Measurements from ENCODE around the gene SCN9A.

DNA sequence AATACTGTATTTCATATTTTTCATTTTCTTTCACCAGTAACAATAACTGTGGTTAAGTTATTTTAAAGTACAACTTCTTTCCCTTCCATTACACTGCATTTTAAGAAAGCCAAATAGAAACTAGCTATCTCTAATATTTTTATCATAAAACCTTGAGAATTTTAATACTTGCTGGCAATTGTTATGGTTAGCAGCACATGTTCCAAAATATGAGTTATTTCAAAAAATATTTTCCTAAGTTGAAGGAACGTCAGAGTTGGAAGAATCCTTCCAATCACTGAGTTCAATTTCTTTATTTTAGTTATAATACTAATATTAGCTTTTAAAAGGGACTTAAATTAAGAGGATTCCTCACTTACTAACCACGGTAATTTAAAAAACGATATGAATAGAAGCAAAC, 68.4 kb downstream of the SCN9A start:
- TF ChIP-seq, protein P1, sequence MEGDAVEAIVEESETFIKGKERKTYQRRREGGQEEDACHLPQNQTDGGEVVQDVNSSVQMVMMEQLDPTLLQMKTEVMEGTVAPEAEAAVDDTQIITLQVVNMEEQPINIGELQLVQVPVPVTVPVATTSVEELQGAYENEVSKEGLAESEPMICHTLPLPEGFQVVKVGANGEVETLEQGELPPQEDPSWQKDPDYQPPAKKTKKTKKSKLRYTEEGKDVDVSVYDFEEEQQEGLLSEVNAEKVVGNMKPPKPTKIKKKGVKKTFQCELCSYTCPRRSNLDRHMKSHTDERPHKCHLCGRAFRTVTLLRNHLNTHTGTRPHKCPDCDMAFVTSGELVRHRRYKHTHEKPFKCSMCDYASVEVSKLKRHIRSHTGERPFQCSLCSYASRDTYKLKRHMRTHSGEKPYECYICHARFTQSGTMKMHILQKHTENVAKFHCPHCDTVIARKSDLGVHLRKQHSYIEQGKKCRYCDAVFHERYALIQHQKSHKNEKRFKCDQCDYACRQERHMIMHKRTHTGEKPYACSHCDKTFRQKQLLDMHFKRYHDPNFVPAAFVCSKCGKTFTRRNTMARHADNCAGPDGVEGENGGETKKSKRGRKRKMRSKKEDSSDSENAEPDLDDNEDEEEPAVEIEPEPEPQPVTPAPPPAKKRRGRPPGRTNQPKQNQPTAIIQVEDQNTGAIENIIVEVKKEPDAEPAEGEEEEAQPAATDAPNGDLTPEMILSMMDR (IDR thresholded peaks at IDR 0.05): no peak
- no peak for TF ChIP-seq POLR2A (IDR thresholded peaks at IDR 0.05)

Data from lower leg skin (tissue), 3 donors.